ENCODE results near the gene TSPAN31.
A peak's percentile ranks its signal among the peaks of the same experiment; 100 is the strongest.

The TSPAN31 gene

DNA sequence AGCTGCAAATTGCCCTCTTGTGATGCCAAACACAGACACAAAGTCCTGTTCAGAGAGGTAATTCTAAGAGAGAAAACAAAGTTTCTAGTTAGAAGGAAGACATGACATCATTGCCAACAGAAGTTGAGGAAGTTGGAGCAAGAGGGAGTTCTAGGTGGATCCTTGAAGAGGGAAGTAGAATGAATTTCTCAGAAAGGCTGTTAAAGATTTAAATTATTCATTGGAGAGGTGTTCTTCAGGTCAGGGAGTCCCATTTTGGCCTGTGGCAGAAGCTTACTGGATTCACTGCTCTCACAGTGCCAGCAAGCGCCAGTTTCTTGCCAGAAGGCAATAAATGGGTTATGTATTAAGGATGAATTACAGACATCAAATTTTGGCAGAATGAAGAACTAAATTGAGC lies 53.1 kb downstream of the TSPAN31 start:
- peak; percentile 70 to 74 for DNase-seq
